HG02852 (cell line): Measurements from ENCODE around the gene CARM1.

ENCODE experiments used
- ATAC-seq: cut with Tn5 transposase; IDR thresholded peaks from one replicate; pipeline ENCODE4 v1.9.1; 2021; ENCODE audit warnings: mild to moderate bottlenecking, moderate library complexity; ENCODE audit not compliant: unreplicated experiment

Gene CARM1

DNA sequence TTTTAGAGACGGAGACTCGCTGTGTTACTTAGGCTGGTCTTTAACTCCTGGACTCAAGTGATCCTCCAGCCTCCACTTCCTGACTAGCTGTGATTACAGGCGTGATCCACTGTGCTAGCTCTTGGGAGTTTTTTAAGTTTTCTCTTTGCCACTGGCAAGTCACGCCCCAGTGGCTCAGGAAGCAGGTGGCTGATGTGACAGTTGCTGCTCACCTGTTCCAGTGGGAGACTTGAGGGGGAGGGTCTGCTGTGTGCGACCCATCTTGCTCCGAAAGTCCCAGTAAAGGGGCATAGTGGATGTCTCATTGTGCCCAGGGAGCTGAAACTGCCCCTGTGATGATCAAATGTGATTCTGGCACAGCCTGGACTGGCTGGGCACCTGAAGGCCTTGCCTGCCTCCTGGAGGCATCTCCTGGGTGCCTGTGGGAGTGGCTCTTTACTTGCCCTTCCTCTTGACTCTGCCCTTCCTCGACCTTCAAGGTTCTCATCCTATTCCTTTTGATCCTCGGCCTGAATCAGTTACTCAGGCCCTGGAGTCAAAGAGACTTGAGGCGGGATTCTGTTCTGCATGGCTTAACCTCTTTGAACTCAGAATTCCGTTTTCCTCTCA, 97.3 kb downstream of the CARM1 start:
- ATAC-seq = no peak

DNA sequence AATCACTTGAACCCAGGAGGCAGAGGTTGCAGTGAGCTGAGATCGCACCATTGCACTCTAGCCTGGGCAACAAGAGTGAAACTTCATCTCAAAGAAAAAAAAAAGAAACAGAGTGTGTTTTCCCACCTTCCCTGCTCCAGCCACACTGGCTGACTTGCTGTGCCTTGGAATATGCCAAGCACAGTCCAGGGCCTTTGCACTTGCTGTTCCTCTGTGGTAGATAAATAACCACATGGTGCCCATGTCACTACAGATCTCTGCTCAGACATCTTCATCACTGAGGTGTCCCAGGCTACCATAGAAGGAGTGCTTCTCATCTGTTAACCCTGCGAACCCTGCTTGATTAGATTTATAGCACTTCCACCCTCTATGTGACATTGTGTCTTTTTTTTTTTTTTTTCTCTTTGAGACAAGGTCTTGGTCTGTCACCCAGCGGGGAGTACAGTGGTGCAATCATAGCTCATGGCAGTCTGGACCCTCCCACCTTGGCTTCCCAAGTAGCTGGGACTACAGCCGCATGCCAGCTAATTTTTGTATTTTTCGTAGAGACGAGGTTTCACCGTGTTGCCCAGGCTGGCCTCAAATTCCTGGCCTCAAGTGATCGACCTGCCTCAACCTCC, 99.9 kb downstream of the CARM1 start:
- ATAC-seq = no peak
